ENCODE results near the gene DGKE. TPM values are rescaled to one million over a fixed set of nuclear protein-coding genes. Genes with fewer than 3 reads are reported as not detected.

DGKE gene
- total and polyA plus RNA-seq, 2 of the 8 experiments (the other 6 are each of a cell fraction or from before 2014, with no cell fraction given) = 1.7 to 7.4 TPM

DNA sequence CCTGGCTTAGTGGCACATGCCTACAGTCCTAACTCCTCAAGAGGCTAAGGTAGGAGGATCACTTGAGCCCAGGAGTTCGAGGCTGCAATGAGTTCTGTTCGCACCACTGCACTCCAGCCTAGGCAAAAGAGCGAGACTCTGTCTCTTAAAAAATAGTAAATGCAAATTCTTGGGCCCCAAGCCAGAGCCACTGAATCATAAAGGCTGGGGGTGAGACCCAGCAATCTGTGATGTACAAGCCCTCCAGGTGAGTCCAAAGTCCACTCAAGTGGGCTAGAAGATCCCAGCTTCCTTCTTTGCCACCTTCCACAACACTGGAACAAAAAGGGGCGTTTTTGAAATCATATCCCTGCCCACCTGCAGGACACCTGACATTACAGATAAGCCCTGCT is 63.0 kb downstream of the DGKE start:
- Histone ChIP-seq H2BK120ac (replicated peaks; ENCODE audit: low read depth, low read length) (no peak overlapping the region), H3K4me2 (ENCODE audit: insufficient read depth in 1 of 2, low read depth in 2 of 2, low read length in 2 of 2) (no peak overlapping the region), H2AK5ac (ENCODE audit: low read depth, low read length) (no peak overlapping the region), H2BK12ac (ENCODE audit: low read depth, low read length) (no peak overlapping the region), H2BK5ac (ENCODE audit: low read depth, low read length) (no peak overlapping the region), H4K20me1 (replicated peaks in 1 of 2; ENCODE audit: control insufficient read depth in 1 of 2, insufficient read depth in 2 of 2, low read length in 2 of 2) (peaks cover 2 to 3% of the 10 kb centered on the region in 2 experiments), H3K27ac (ENCODE audit: low read depth, low read length) (no peak overlapping the region), H3K9ac (replicated peaks in 1 of 4; ENCODE audit: extremely low read depth in 1 of 4, low read depth in 3 of 4, low read length in 3 of 4) (no peak overlapping the region), H2BK15ac (ENCODE audit: low read length) (no peak overlapping the region), H3K23ac (ENCODE audit: insufficient read length) (no peak overlapping the region), H3K4me3 (ENCODE audit: extremely low read depth in 1 of 4, insufficient read depth in 2 of 4, low read depth in 3 of 4, low read length in 4 of 4) (no peak overlapping the region), H3K79me1 (ENCODE audit: low read depth, low read length) (no peaks in the 10 kb centered on the region; the same call in 1 of the 2 replicates), H2AFZ (ENCODE audit: low read length) (no peak overlapping the region), H4K91ac (replicated peaks; ENCODE audit: insufficient read length, low read length) (no peak overlapping the region), H3K4ac (replicated peaks; ENCODE audit: insufficient read length, low read depth, low read length) (no peak overlapping the region), H3K18ac (ENCODE audit: extremely low read depth, low read length) (no peak overlapping the region), H3K79me2 (ENCODE audit: control insufficient read depth in 1 of 2, insufficient read depth in 2 of 2, low read length in 2 of 2) (no peaks in the 10 kb centered on the region), H4K5ac (ENCODE audit: insufficient read length, low read depth, low read length) (no peak overlapping the region), H3K14ac (ENCODE audit: insufficient read length) (no peak overlapping the region), H2BK20ac (ENCODE audit: low read length) (no peak overlapping the region), H3K36me3 (ENCODE audit: control insufficient read depth in 2 of 4, insufficient read depth in 4 of 4, low read length in 3 of 4) (peaks cover 3 to 34% (median 7%) of the 10 kb centered on the region in 4 experiments; a peak in 5 of 8 replicates), H4K8ac (ENCODE audit: extremely low read depth, insufficient read depth, low read length) (no peak overlapping the region; the same call in 1 of the 2 replicates), H3K9me3 (ENCODE audit: insufficient read depth in 2 of 2, low read depth in 1 of 2, low read length in 1 of 2) (no peaks in the 10 kb centered on the region), H3K56ac (replicated peaks; ENCODE audit: insufficient read length, low read depth, low read length) (no peak overlapping the region), H3K4me1 (replicated peaks in 1 of 4; ENCODE audit: control insufficient read depth in 3 of 4, insufficient read depth in 4 of 4, low read length in 3 of 4) (peaks cover 0 to 3% (median 0%) of the 10 kb centered on the region in 4 experiments; a peak in 2 of 7 replicates), H3K27me3 (replicated peaks in 1 of 4; ENCODE audit: control insufficient read depth in 3 of 4, extremely low read depth in 1 of 4, insufficient read depth in 3 of 4, low read length in 3 of 4) (no peaks in the 10 kb centered on the region), H3K23me2 (ENCODE audit: low read depth, low read length) (peaks cover 6% of the 10 kb centered on the region; the same call in 1 of the 2 replicates)
- 99% methylated on average over 4 of the region's 4 CpGs; no CpG with 5 or more reads in 1 of the 2 experiments for whole genome bisulfite sequencing, 2 experiments (ENCODE audit: extremely low coverage in 1 of 2, insufficient coverage in 1 of 2, insufficient read length in 1 of 2, insufficient replicate concordance in 2 of 2, low coverage in 1 of 2, low lambda C conversion rate in 2 of 2, missing lambda C conversion rate in 1 of 2)
- FAIRE-seq = no peak
- ChIA-PET POLR2A (ENCODE audit: partially characterized antibody) (no interaction called here), CTCF (ENCODE audit: partially characterized antibody) (interaction anchor here (0.6 to 0.7 kb wide), 2 partner anchors 370 to 669 kb away, joined by 3 to 4 read pairs; no protein-coding TSS in a partner anchor)
- DNase-seq (ENCODE audit: low read depth in 1 of 2, low spot score in 2 of 2) = no peak
- TF ChIP-seq POLR2A (IDR thresholded peaks at IDR 0.05; ENCODE audit: control extremely low read depth in 1 of 2, low read depth in 2 of 2, low read length in 2 of 2) (no peak), CBX5 (IDR thresholded peaks at IDR 0.05; ENCODE audit: low read depth, low read length) (no peak), GABPA (IDR thresholded peaks at IDR 0.05; ENCODE audit: borderline replicate concordance, insufficient read depth, low read length) (no peak), SP4 (IDR thresholded peaks at IDR 0.05; ENCODE audit: low read length) (no peak), KDM1A (IDR thresholded peaks at IDR 0.05; ENCODE audit: borderline replicate concordance, low read length) (no peak), CBX8 (IDR thresholded peaks at IDR 0.05; ENCODE audit: borderline replicate concordance, low read depth, low read length) (no peak), SIRT6 (IDR thresholded peaks at IDR 0.05; ENCODE audit: low read length) (no peak), RAD21 (IDR thresholded peaks at IDR 0.05 in 1 of 2, conservative IDR thresholded peaks at IDR 0.05 in 1 of 2; ENCODE audit: low read depth in 2 of 2, low read length in 2 of 2) (no peak), PHF8 (conservative IDR thresholded peaks at IDR 0.05; ENCODE audit: low read depth, low read length) (no peak), EZH2 (IDR thresholded peaks at IDR 0.05; ENCODE audit: low read depth, low read length, severe bottlenecking) (no peak)
- TF ChIP-seq, protein P1, sequence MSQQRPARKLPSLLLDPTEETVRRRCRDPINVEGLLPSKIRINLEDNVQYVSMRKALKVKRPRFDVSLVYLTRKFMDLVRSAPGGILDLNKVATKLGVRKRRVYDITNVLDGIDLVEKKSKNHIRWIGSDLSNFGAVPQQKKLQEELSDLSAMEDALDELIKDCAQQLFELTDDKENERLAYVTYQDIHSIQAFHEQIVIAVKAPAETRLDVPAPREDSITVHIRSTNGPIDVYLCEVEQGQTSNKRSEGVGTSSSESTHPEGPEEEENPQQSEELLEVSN (IDR thresholded peaks at IDR 0.05) = no peak
